ENCODE measurements around the gene HOXB4. TPM values are rescaled to one million over a fixed set of nuclear protein-coding genes. Genes with fewer than 3 reads are reported as not detected.

Gene HOXB4
- total RNA-seq, 2 experiments from 2014 or later: 7.4 to 8.9 TPM

GRCh38 chr17:48578616-48579470 is 693 bp upstream of the HOXB4 start:
- Histone ChIP-seq H3K4me2 (ENCODE audit: low read length) (peak overlapping the region; percentile 85), H3K36me3 (ENCODE audit: insufficient read depth, low read length) (peaks cover 5% of the 10 kb centered on the region; the same call in 1 of the 2 replicates), H3K27ac (ENCODE audit: low read depth, low read length, poor library complexity, severe bottlenecking) (peak overlapping the region; percentile 5), H3K79me2 (ENCODE audit: insufficient read depth, low read depth, low read length) (peaks cover 6% of the 10 kb centered on the region; the same call in 1 of the 2 replicates), H3K4me3 (ENCODE audit: low read depth, low read length, poor library complexity, severe bottlenecking) (peak overlapping the region; percentile 85), H2AFZ (ENCODE audit: low read length) (peak overlapping the region; percentile 70), H3K4me1 (ENCODE audit: insufficient read depth, low read length, poor library complexity, severe bottlenecking) (peaks cover 19% of the 10 kb centered on the region), H3K9me2 (ENCODE audit: insufficient read depth, low read length) (no peaks in the 10 kb centered on the region), H3K9me3 (ENCODE audit: low read length) (no peaks in the 10 kb centered on the region), H4K20me1 (ENCODE audit: insufficient read depth, low read length) (no peaks in the 10 kb centered on the region)
- CTCF ChIA-PET (ENCODE audit: unreplicated experiment): no interaction called here
- no peak for DNase-seq (ENCODE audit: low spot score)
- intact Hi-C loops (cut with micrococcal nuclease; ENCODE audit: unreplicated experiment): no loop called here
- no peak for TF ChIP-seq CTCF (conservative IDR thresholded peaks at IDR 0.05; ENCODE audit: low read length)
- no peak for TF ChIP-seq EZH2phosphoT487 (IDR thresholded peaks at IDR 0.05; ENCODE audit: borderline replicate concordance, low read depth, low read length)
- TSS peak; percentile 86 for BruUV-seq (replicated peaks)
- POLR2A ChIA-PET: no interaction called here

DNA sequence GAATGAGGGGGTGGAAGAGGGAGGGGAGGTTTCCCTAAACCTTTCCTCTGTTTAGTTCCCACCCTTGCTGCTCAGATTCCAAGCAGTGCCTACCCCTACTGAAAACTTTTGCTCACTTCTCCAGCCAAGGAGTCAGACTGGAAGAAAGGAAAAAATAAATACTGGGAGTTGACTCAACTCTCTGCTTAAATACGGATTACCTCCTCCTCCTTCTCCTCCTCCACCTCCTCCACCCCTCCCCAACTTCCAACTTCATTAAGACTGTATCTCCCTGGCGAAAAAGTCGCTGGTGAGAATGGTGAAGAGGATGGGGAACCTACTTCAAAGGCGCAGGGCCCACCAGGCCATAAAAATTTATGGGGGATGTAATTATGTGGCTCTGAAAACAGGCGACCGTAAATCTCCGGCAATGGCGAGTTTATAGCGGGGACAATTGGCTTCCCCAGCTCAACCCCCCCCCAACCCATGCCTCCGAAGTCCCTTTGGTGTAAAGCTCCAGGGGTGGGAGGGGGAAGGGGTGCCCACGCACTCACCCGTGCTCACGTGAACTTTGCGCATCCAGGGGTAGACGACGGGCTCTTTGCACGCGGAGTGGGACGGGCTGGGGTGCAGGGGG is 712 bp downstream of the HOXB4 start:
- Histone ChIP-seq H3K4me2 (ENCODE audit: low read length) (peak overlapping the region; percentile 77), H3K9me2 (ENCODE audit: insufficient read depth, low read length) (no peaks in the 10 kb centered on the region), H3K79me2 (ENCODE audit: insufficient read depth, low read depth, low read length) (peaks cover 6% of the 10 kb centered on the region; the same call in 1 of the 2 replicates), H3K27ac (ENCODE audit: low read depth, low read length, poor library complexity, severe bottlenecking) (no peak overlapping the region), H3K4me1 (ENCODE audit: insufficient read depth, low read length, poor library complexity, severe bottlenecking) (peaks cover 19% of the 10 kb centered on the region), H4K20me1 (ENCODE audit: insufficient read depth, low read length) (no peaks in the 10 kb centered on the region), H3K4me3 (ENCODE audit: low read depth, low read length, poor library complexity, severe bottlenecking) (peak overlapping the region; percentile 85), H3K36me3 (ENCODE audit: insufficient read depth, low read length) (peaks cover 5% of the 10 kb centered on the region; the same call in 1 of the 2 replicates), H2AFZ (ENCODE audit: low read length) (peak overlapping the region; percentile 45; the same call in 1 of the 2 replicates), H3K9me3 (ENCODE audit: low read length) (no peaks in the 10 kb centered on the region)
- ChIA-PET CTCF (ENCODE audit: unreplicated experiment) (interaction anchor here (0.6 kb wide), 2 partner anchors 29 to 330 kb away, joined by 6 to 8 read pairs; no protein-coding TSS in a partner anchor), POLR2A (no interaction called here)
- DNase-seq (ENCODE audit: low spot score): peak; percentile 25
- TF ChIP-seq CTCF (conservative IDR thresholded peaks at IDR 0.05; ENCODE audit: low read length): no peak
- intact Hi-C loops (cut with micrococcal nuclease; ENCODE audit: unreplicated experiment): no loop called here
- BruUV-seq (replicated peaks): no TSS peak

Measured in OCI-LY7 (cell line).